ENCODE data around the gene SYNJ1. TPM values are rescaled to one million over a fixed set of nuclear protein-coding genes. Genes with fewer than 3 reads are reported as not detected.

Gene SYNJ1
- total RNA-seq, 1 donor from 2014 or later = 12.1 TPM

- H3K27me3 ChIP-seq = no peaks in the 10 kb centered on the region
- no peak overlapping the region for H3K4me3 ChIP-seq
- intact Hi-C loops (cut with DNase I) = no loop called here
- peaks cover 0 to 11% of the 10 kb centered on the region in 2 donors for H3K4me1 ChIP-seq
- TF ChIP-seq CTCF (IDR thresholded peaks at IDR 0.05) = no peak
- peaks cover 41 to 49% of the 10 kb centered on the region in 2 donors for H3K36me3 ChIP-seq
- no peaks in the 10 kb centered on the region for H3K9me3 ChIP-seq
- H3K27ac ChIP-seq = no peak overlapping the region
- DNase-seq (ENCODE audit: low spot score in 2 of 2) = no peak
Measured at GRCh38 chr21:32608851-32609250, 119.0 kb downstream of the SYNJ1 start.

GRCh38 chr21:32605469-32605868 lies 122.3 kb downstream of the SYNJ1 start:
- no peak for TF ChIP-seq CTCF (IDR thresholded peaks at IDR 0.05)

GRCh38 chr21:32604464-32604863 lies 123.3 kb downstream of the SYNJ1 start:
- Histone ChIP-seq H3K9me3 (no peaks in the 10 kb centered on the region), H3K27ac (no peak overlapping the region), H3K27me3 (no peaks in the 10 kb centered on the region), H3K4me1 (no peaks in the 10 kb centered on the region), H3K4me3 (no peak overlapping the region), H3K36me3 (peaks cover 65 to 70% of the 10 kb centered on the region in 2 donors)
- DNase-seq (ENCODE audit: low spot score in 2 of 2) = no peak
- intact Hi-C loops (cut with DNase I) = loop anchor here (5.0 kb wide), 1 partner anchor 737 kb away; no protein-coding TSS in a partner anchor
- TF ChIP-seq CTCF (IDR thresholded peaks at IDR 0.05) = no peak

More at GRCh38 chr21:32605469-32605868, 122.3 kb downstream of the SYNJ1 start:
- intact Hi-C loops (cut with DNase I) = no loop called here
- no peaks in the 10 kb centered on the region for H3K9me3 ChIP-seq
- H3K27ac ChIP-seq = no peak overlapping the region
- H3K36me3 ChIP-seq = peaks cover 62 to 74% of the 10 kb centered on the region in 2 donors
- no peak overlapping the region for H3K4me3 ChIP-seq
- no peaks in the 10 kb centered on the region for H3K27me3 ChIP-seq
- DNase-seq (ENCODE audit: low spot score in 2 of 2) = no peak
- H3K4me1 ChIP-seq = peaks cover 0 to 1% of the 10 kb centered on the region in 2 donors

GRCh38 chr21:32603131-32603530 lies 124.7 kb downstream of the SYNJ1 start:
- Histone ChIP-seq H3K36me3 (peaks cover 60 to 65% of the 10 kb centered on the region in 2 donors), H3K27me3 (no peaks in the 10 kb centered on the region), H3K9me3 (no peaks in the 10 kb centered on the region), H3K4me1 (no peaks in the 10 kb centered on the region), H3K27ac (no peak overlapping the region), H3K4me3 (no peak overlapping the region)
- no peak for DNase-seq (ENCODE audit: low spot score in 2 of 2)
- intact Hi-C loops (cut with DNase I) = loop anchor here (5.0 kb wide), 1 partner anchor 736 kb away; no protein-coding TSS in a partner anchor
- no peak for TF ChIP-seq CTCF (IDR thresholded peaks at IDR 0.05)

GRCh38 chr21:32602099-32602498 lies 125.7 kb downstream of the SYNJ1 start:
- no peak for TF ChIP-seq CTCF (IDR thresholded peaks at IDR 0.05)
- H3K4me3 ChIP-seq = no peak overlapping the region
- H3K27ac ChIP-seq = no peak overlapping the region
- intact Hi-C loops (cut with DNase I) = loop anchor here (5.0 kb wide), 1 partner anchor 735 kb away; no protein-coding TSS in a partner anchor
- no peaks in the 10 kb centered on the region for H3K9me3 ChIP-seq
- no peaks in the 10 kb centered on the region for H3K27me3 ChIP-seq
- no peak for DNase-seq (ENCODE audit: low spot score in 2 of 2)
- no peaks in the 10 kb centered on the region for H3K4me1 ChIP-seq
- H3K36me3 ChIP-seq = peaks cover 56 to 57% of the 10 kb centered on the region in 2 donors

- H3K4me1 ChIP-seq = no peaks in the 10 kb centered on the region
- H3K4me3 ChIP-seq = no peak overlapping the region
- no peak for TF ChIP-seq CTCF (IDR thresholded peaks at IDR 0.05)
- DNase-seq (ENCODE audit: low spot score in 2 of 2) = no peak
- H3K9me3 ChIP-seq = no peaks in the 10 kb centered on the region
- no peaks in the 10 kb centered on the region for H3K27me3 ChIP-seq
- peaks cover 32 to 34% of the 10 kb centered on the region in 2 donors for H3K36me3 ChIP-seq
- no peak overlapping the region for H3K27ac ChIP-seq
- intact Hi-C loops (cut with DNase I) = no loop called here
Measured at GRCh38 chr21:32599526-32599925, 128.3 kb downstream of the SYNJ1 start.
